Measurements from ENCODE around the gene BRICD5. TPM values are rescaled to one million over a fixed set of nuclear protein-coding genes. Genes with fewer than 3 reads are reported as not detected.

Gene BRICD5
- total RNA-seq, 1 donor from 2014 or later = 2.0 TPM

GRCh38 chr16:2238150-2238837 lies 27.6 kb upstream of the BRICD5 start:
- H3K4me3 ChIP-seq (ENCODE audit: low read depth, low read length) = no peak overlapping the region
- TF ChIP-seq CTCF (IDR thresholded peaks at IDR 0.05; ENCODE audit: insufficient read depth, low read length, poor library complexity, severe bottlenecking) = no peak
- peaks cover 4% of the 10 kb centered on the region for H3K36me3 ChIP-seq (ENCODE audit: control insufficient read depth, insufficient read depth, low read length)

GRCh38 chr16:2237493-2238149 lies 27.0 kb upstream of the BRICD5 start:
- no peak overlapping the region for H3K4me3 ChIP-seq (ENCODE audit: low read depth, low read length)
- peaks cover 4% of the 10 kb centered on the region for H3K36me3 ChIP-seq (ENCODE audit: control insufficient read depth, insufficient read depth, low read length)
- no peak for TF ChIP-seq CTCF (IDR thresholded peaks at IDR 0.05; ENCODE audit: insufficient read depth, low read length, poor library complexity, severe bottlenecking)
- DNase-seq (ENCODE audit: low read depth) = no peak
- peaks cover 24% of the 10 kb centered on the region for H3K27me3 ChIP-seq (ENCODE audit: control insufficient read depth, insufficient read depth, low read length)

More at GRCh38 chr16:2238150-2238837, 27.6 kb upstream of the BRICD5 start:
- peaks cover 24% of the 10 kb centered on the region for H3K27me3 ChIP-seq (ENCODE audit: control insufficient read depth, insufficient read depth, low read length)
- no peak for DNase-seq (ENCODE audit: low read depth)

DNA sequence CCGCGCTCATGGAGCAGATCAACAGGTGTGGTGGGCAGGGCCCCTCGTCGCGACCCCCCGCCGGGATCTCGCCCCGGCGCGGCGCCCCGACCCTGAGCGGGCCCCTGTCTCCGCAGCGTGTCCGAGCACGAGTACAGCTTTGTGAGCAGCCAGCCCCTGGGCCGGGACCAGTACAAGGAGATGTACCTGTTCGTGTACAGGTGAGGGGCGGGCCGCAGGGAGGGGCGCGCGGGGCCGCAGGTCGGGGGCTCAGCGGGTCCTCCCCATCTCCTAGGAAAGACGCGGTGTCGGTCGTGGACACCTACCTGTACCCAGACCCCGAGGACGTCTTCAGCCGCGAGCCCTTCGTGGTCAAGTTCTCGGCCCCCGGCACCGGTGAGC lies 26.4 kb upstream of the BRICD5 start:
- peaks cover 24% of the 10 kb centered on the region for H3K27me3 ChIP-seq (ENCODE audit: control insufficient read depth, insufficient read depth, low read length)
- peaks cover 3% of the 10 kb centered on the region for H3K36me3 ChIP-seq (ENCODE audit: control insufficient read depth, insufficient read depth, low read length)
- H3K4me3 ChIP-seq (ENCODE audit: low read depth, low read length) = no peak overlapping the region
- TF ChIP-seq CTCF (IDR thresholded peaks at IDR 0.05; ENCODE audit: insufficient read depth, low read length, poor library complexity, severe bottlenecking) = no peak
- DNase-seq (ENCODE audit: low read depth) = no peak

GRCh38 chr16:2236337-2237101 lies 25.9 kb upstream of the BRICD5 start, which contains the start of gene DNASE1L2:
TSS of gene DNASE1L2 (plus strand) at chr16:2236444. CDS start at chr16:2236817, 373 bp downstream.
- TF ChIP-seq CTCF (IDR thresholded peaks at IDR 0.05; ENCODE audit: insufficient read depth, low read length, poor library complexity, severe bottlenecking) = no peak
- Histone ChIP-seq H3K4me3 (ENCODE audit: low read depth, low read length) (no peak within 1 kb of the TSS), H3K27me3 (ENCODE audit: control insufficient read depth, insufficient read depth, low read length) (peaks cover 24% of the 10 kb centered on the region), H3K36me3 (ENCODE audit: control insufficient read depth, insufficient read depth, low read length) (peaks cover 3% of the 10 kb centered on the region)
- no peak for DNase-seq (ENCODE audit: low read depth)

DNA sequence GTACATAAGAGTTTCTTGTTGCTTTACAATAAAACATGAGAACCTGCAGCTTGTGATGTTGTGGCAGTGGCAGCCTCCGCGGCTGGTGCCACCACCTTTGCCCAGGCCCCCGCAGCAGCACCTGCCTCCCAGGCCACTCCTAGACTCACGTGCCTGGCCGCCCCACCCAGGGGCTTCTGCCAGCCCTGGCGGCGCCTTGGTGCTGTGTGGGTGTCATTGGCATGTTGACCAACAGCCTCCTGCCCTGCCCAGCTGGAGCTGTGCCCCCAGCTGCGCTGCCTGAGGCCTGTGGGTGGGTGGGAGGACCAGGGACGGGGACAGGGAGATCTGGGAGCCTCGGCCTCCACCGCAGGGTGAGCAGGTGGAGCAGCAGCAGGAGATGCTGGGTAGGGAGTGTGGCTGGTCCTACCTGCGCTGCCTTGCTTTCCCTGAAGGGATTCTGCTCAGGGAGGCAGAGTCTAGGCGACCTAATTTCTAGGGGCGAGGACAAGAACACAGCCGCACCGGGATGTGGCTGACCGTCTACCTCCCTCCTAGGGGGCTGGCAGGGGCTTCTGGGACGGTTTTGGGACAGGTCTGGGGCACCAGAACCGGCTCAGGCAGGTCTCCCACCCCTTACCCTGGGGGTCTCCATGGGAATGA lies 25.2 kb upstream of the BRICD5 start:
- Histone ChIP-seq H3K36me3 (ENCODE audit: control insufficient read depth, insufficient read depth, low read length) (peaks cover 3% of the 10 kb centered on the region), H3K27me3 (ENCODE audit: control insufficient read depth, insufficient read depth, low read length) (peaks cover 24% of the 10 kb centered on the region), H3K4me3 (ENCODE audit: low read depth, low read length) (no peak overlapping the region)
- DNase-seq (ENCODE audit: low read depth) = no peak
- TF ChIP-seq CTCF (IDR thresholded peaks at IDR 0.05; ENCODE audit: insufficient read depth, low read length, poor library complexity, severe bottlenecking) = no peak

Data from kidney epithelial cell (primary cell).